Measurements from ENCODE around the gene SYT8.

The SYT8 gene

GRCh38 chr11:1825785-1826451 lies 8.9 kb upstream of the SYT8 start:
- Mint-ChIP-seq H3K4me3 (no peak overlapping the region), H3K27me3 (no peaks in the 10 kb centered on the region), H3K9me3 (ENCODE audit: low read depth) (no peaks in the 10 kb centered on the region), H3K36me3 (no peaks in the 10 kb centered on the region), H3K4me1 (ENCODE audit: low read depth) (no peaks in the 10 kb centered on the region), H3K27ac (no peak overlapping the region)

DNA sequence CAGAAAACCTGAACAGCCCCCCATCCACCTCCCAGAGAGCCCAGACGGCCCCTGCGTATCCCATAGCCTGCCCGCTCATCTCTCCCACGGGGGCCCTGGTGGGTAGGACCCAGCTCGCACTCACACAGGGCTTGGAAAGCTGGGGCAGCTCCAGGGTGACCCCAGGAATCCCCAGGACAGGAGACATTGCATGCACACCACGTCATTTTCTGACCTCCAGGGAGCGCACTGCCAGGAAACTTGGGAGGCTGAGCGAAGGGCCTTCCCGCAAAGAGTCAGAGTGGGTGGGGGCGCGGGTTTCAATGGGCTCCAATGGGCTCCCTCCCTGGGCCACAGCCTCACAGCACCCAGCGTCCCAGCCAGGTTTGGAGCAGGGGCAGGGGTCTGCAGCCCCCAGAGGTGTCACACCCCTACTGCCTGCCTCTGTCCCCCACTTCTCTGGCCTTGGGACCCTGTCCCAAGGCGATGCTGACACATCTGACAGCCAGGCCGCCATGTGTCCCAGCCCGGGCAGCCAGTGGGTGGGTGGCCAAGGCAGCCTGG lies 8.2 kb upstream of the SYT8 start:
- H3K27me3 Mint-ChIP-seq = no peaks in the 10 kb centered on the region
- no peak overlapping the region for H3K4me3 Mint-ChIP-seq
- no peaks in the 10 kb centered on the region for H3K4me1 Mint-ChIP-seq (ENCODE audit: low read depth)

GRCh38 chr11:1827095-1827813 lies 7.5 kb upstream of the SYT8 start:
- H3K27me3 Mint-ChIP-seq = peaks cover 2% of the 10 kb centered on the region
- H3K27ac Mint-ChIP-seq = no peak overlapping the region

More for the DNA sequence above, 8.2 kb upstream of the SYT8 start:
- Mint-ChIP-seq H3K36me3 (no peaks in the 10 kb centered on the region), H3K9me3 (ENCODE audit: low read depth) (no peaks in the 10 kb centered on the region), H3K27ac (no peak overlapping the region)

DNA sequence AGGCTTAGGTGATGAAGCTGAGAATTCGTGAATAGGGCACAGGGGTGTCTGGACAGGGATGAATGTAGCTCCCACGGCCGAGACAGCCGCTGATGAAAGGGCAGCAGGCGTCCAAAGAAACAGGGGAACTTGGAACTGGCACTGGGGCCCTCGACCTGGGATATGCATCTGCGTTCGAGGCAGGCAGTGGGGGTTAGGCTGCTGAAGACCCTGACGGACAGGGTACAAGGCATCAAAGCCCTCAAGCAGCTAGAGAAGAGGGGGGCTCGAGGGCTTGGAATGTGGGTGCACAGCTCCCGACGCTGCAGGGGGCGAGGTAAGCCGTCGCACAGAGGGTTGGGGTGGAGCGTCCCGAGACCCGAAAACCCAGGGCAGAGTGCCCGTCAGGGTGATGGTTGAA lies 6.9 kb upstream of the SYT8 start:
- Mint-ChIP-seq H3K4me3 (no peak overlapping the region), H3K4me1 (ENCODE audit: low read depth) (no peaks in the 10 kb centered on the region), H3K36me3 (no peaks in the 10 kb centered on the region), H3K27ac (no peak overlapping the region), H3K27me3 (peaks cover 2% of the 10 kb centered on the region), H3K9me3 (ENCODE audit: low read depth) (no peaks in the 10 kb centered on the region)

More at GRCh38 chr11:1827095-1827813, 7.5 kb upstream of the SYT8 start:
- Mint-ChIP-seq H3K9me3 (ENCODE audit: low read depth) (no peaks in the 10 kb centered on the region), H3K4me1 (ENCODE audit: low read depth) (no peaks in the 10 kb centered on the region), H3K4me3 (no peak overlapping the region), H3K36me3 (no peaks in the 10 kb centered on the region)

- Mint-ChIP-seq H3K36me3 (no peaks in the 10 kb centered on the region), H3K27ac (no peak overlapping the region), H3K4me3 (no peak overlapping the region), H3K9me3 (ENCODE audit: low read depth) (no peaks in the 10 kb centered on the region), H3K4me1 (ENCODE audit: low read depth) (no peaks in the 10 kb centered on the region), H3K27me3 (peaks cover 2% of the 10 kb centered on the region)
Observed at GRCh38 chr11:1828542-1828941, 6.2 kb upstream of the SYT8 start.

GRCh38 chr11:1829039-1829820 lies 5.6 kb upstream of the SYT8 start:
- H3K9me3 Mint-ChIP-seq (ENCODE audit: low read depth) = no peaks in the 10 kb centered on the region
- no peaks in the 10 kb centered on the region for H3K36me3 Mint-ChIP-seq
- H3K4me1 Mint-ChIP-seq (ENCODE audit: low read depth) = no peaks in the 10 kb centered on the region
- no peak overlapping the region for H3K27ac Mint-ChIP-seq
- H3K4me3 Mint-ChIP-seq = no peak overlapping the region
- H3K27me3 Mint-ChIP-seq = peaks cover 2% of the 10 kb centered on the region

DNA sequence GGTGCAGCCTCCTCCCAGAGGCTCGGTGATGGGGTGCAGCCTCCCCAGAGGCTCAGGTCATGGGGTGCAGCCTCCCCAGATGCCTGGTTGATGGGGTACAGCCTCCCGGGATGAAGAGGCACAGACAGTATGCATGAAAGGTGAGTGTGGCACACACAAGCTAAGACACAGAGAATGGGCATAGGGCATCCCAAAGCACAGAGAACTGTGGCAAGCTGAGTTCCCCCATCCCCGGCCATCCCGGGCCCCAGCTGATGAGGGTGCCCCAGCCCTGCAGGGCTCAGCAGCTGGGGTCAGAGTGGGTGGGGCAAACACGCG lies 4.8 kb upstream of the SYT8 start:
- H3K36me3 Mint-ChIP-seq = no peaks in the 10 kb centered on the region
- H3K27ac Mint-ChIP-seq = no peak overlapping the region
- H3K27me3 Mint-ChIP-seq = peaks cover 2% of the 10 kb centered on the region
- H3K4me3 Mint-ChIP-seq = no peak overlapping the region
- no peaks in the 10 kb centered on the region for H3K9me3 Mint-ChIP-seq (ENCODE audit: low read depth)
- no peaks in the 10 kb centered on the region for H3K4me1 Mint-ChIP-seq (ENCODE audit: low read depth)

DNA sequence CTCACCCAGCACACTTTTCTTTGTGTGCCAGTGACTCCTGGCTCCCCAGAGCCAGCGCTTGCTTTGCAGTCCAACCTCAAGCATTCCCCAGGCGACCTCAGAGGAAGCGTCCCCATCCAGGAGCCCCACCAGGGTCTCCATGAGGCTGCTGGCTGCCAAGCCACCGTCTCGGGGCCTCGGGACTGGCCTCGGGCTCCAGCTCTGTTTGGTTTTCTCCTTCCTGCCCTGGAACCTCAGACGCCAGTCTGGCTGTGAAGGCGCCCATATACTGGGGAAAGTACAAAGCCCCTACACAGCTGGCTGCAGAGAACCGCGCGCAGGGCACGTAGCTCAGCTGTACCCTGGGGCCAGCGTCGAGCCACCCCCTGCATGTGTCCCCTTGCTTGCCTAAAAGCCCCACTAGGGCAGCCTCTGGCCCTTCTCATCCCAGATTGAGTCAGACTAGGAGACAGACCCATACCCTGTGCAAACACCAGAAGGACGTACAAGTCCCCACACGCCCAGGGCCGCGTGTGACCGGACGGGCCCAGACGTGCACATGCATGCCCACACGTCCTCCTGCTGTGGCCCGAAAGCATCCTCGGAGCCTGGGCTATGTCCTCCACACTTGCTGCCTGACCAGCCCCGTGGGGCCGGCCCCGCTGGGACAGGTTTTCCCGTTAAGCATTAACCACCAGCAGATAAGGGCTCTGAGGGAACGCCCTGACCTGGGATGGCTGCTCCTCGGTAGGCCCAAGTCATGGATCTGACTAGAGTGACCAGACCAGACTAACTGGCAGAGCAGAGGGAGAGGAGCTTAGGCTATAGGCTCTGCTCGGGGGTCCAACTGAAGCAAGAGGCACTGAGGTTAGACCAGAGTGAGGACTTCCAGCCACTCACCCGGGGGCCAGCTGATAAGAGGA lies 4.2 kb upstream of the SYT8 start:
- Mint-ChIP-seq H3K36me3 (no peaks in the 10 kb centered on the region), H3K9me3 (ENCODE audit: low read depth) (no peaks in the 10 kb centered on the region), H3K27me3 (peaks cover 2% of the 10 kb centered on the region), H3K27ac (no peak overlapping the region), H3K4me1 (ENCODE audit: low read depth) (no peaks in the 10 kb centered on the region), H3K4me3 (no peak overlapping the region)

DNA sequence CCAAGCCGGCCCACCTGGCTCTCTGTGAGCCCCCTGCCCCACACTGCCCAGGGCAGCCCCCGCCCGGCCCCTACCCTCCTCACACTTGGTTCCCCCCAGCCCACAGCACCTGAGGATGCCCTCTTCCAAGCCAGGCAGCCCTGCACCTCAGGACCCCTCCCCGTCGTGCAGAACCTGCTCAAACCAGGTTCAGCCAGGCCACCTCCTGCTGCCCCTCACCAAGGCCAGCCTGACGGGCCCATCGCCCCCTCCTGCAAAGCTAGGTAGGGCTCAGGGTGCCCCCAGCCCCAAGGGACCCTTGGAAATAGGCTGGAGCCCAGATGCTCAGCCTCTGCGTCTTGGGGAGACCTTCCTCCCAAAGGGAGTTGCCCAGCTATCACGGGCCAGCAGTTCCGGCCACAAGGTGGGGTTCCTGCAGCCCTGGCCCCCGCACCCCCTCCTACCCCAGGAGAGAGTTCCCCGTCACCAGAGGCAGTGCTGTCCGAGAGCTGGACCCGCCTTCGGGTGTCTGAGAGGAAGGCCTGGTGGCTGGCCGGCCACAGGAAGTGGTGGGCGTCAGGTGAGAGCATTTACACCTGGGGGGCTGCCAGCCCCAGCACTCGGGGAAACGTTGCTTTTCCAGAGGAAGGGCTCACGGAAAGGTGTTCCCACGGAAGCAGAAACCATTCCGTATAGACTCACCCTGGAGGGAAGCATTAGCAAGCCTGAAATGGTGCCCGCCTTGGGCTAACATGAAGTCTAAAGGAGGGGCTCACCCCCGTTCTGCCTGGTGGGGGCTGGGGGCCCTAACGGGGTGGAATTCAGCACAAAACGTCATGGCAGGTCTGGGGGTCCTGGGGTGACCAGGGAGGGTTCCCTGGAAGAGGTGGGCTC lies 3.2 kb upstream of the SYT8 start:
- Mint-ChIP-seq H3K27ac (no peak overlapping the region), H3K9me3 (ENCODE audit: low read depth) (no peaks in the 10 kb centered on the region), H3K4me1 (ENCODE audit: low read depth) (no peaks in the 10 kb centered on the region), H3K36me3 (no peaks in the 10 kb centered on the region), H3K27me3 (peaks cover 2% of the 10 kb centered on the region), H3K4me3 (no peak overlapping the region)

DNA sequence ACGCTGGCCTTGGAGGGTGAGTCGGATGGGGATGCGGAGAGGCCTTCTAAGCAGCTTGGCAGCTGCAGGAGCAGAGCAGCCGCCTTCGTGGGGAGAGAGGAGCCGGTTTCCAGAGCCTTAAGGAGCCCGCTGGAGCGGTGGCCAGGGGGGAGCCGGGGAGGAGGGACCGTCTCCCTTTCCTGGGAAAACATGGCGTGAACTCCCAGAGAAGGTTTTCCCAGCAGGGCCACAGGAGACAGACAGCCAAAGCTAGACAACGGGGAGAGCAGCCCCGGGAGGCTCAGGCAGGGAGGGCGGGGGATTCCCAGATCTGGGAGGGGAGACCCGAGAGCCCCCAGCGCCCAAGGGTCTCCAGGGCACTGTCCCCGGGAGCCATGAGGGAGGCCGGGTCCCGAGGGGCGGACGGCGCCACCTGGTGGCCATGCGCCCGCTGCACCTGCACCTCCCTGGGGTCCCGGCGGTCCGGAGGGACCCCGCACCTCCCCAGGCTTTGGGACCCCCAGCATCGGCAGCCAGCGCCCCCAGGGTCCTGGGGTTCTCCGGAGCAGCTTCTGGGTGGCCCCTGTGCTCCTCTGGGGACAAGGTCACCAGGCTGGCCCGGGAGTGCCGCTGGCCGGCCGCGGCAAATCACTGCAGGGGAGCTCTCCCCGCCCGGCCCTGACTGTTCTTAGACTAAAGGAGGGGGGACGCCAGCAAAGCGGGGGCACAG lies 2.4 kb upstream of the SYT8 start:
- Mint-ChIP-seq H3K4me3 (no peak overlapping the region), H3K27ac (no peak overlapping the region), H3K9me3 (ENCODE audit: low read depth) (no peaks in the 10 kb centered on the region), H3K36me3 (no peaks in the 10 kb centered on the region), H3K27me3 (peaks cover 2% of the 10 kb centered on the region), H3K4me1 (ENCODE audit: low read depth) (no peaks in the 10 kb centered on the region)

- no peaks in the 10 kb centered on the region for H3K4me1 Mint-ChIP-seq (ENCODE audit: low read depth)
- no peaks in the 10 kb centered on the region for H3K36me3 Mint-ChIP-seq
- peaks cover 2% of the 10 kb centered on the region for H3K27me3 Mint-ChIP-seq
- no peak overlapping the region for H3K4me3 Mint-ChIP-seq
- no peak overlapping the region for H3K27ac Mint-ChIP-seq
- H3K9me3 Mint-ChIP-seq (ENCODE audit: low read depth) = no peaks in the 10 kb centered on the region
Observed at GRCh38 chr11:1832920-1833295, 1.9 kb upstream of the SYT8 start.

DNA sequence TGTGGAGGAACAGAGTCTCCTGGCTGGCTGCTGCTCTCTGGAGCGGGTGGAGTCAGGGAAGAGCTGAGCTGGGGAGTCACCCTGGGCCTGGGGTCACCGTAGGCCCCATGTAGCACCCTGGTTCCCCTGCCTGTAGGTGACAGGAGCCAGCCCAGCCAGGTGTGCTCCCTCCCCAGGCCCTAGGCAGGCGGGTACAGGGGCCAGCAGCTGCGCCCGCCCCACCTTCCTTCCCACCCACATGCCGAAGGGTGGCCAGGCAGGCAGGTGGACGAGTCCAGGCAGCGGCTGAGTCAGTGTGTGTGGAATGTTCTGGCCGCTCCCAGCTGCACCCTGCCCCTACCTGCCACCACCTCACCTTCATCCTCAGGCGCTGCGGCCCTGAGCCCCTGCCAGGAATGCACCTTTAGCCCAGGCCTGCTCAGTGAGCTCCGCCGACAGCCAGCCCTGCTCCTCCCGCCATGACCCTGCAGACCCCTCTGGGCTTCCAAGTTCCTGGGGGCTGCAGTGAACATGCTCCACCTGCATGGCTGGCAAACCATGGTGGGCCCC lies 654 bp upstream of the SYT8 start:
- Mint-ChIP-seq H3K27ac (no peak overlapping the region), H3K4me1 (ENCODE audit: low read depth) (no peaks in the 10 kb centered on the region)

GRCh38 chr11:1835671-1836010 lies 851 bp downstream of the SYT8 start:
- Mint-ChIP-seq H3K4me1 (ENCODE audit: low read depth) (peaks cover 3% of the 10 kb centered on the region), H3K9me3 (ENCODE audit: low read depth) (no peaks in the 10 kb centered on the region), H3K27ac (no peak overlapping the region), H3K27me3 (peaks cover 2% of the 10 kb centered on the region), H3K4me3 (no peak overlapping the region), H3K36me3 (no peaks in the 10 kb centered on the region)

More for the DNA sequence above, 654 bp upstream of the SYT8 start:
- Mint-ChIP-seq H3K36me3 (no peaks in the 10 kb centered on the region), H3K27me3 (peaks cover 2% of the 10 kb centered on the region), H3K4me3 (no peak overlapping the region), H3K9me3 (ENCODE audit: low read depth) (no peaks in the 10 kb centered on the region)

All from activated naive CD8-positive, alpha-beta T cell (primary cell).